Spinal cord (tissue), 10 donors: Measurements from ENCODE around the gene MSH3. TPM values are rescaled to one million over a fixed set of nuclear protein-coding genes. Genes with fewer than 3 reads are reported as not detected.
"Not testable (repeated sequence)": the region's sequence is repeated elsewhere in the genome, so short reads cannot be mapped to it uniquely, and the experiment has no call there.

Experiments used
- DNase-seq, 6 donors: peaks; one replicate each; pipeline versions ENCODE4 v3.0.0 to v3.0.0-alpha.2; 2013 to 2015; ENCODE audit warnings: low spot score in 6 of 6, low read depth in 4 of 6
- H3K27ac ChIP-seq: one replicate; pipeline ENCODE4 v1.5.1; 2013; ENCODE audit warnings: low read depth, low read length, control low read depth
- H3K27me3 ChIP-seq: one replicate; pipeline ENCODE4 v1.6.1; 2013; ENCODE audit warnings: low read length; ENCODE audit not compliant: control insufficient read depth, insufficient read depth
- H3K36me3 ChIP-seq: one replicate; pipeline ENCODE4 v1.6.1; 2013; ENCODE audit warnings: low read length; ENCODE audit not compliant: control insufficient read depth, insufficient read depth
- H3K4me1 ChIP-seq: one replicate; pipeline ENCODE4 v1.6.1; 2013; ENCODE audit warnings: low read length; ENCODE audit not compliant: control insufficient read depth, insufficient read depth
- H3K4me3 ChIP-seq: one replicate; pipeline ENCODE4 v1.5.1; 2013; ENCODE audit warnings: low read depth, low read length, control low read depth
- H3K9me3 ChIP-seq: one replicate; pipeline ENCODE4 v1.6.1; 2013; ENCODE audit warnings: low read length; ENCODE audit not compliant: control insufficient read depth, insufficient read depth
- WGBS: methylation state at CpG from one replicate; pipeline ENCODE4 v1.1.5; 2013; ENCODE audit warnings: missing lambda C conversion rate; ENCODE audit not compliant: insufficient coverage; 5-methylcytosine and 5-hydroxymethylcytosine counted together
- polyA plus RNA-seq, 2 donors: library from polyadenylated mRNA; unstranded; fragments of 120-200 nt; gene quantifications; one replicate each; pipeline ENCODE4 v1.2.1, GENCODE V29; 2013; ENCODE audit not compliant: insufficient read length in 2 of 2
- total RNA-seq, 2 donors: library from RNA; depleted of rRNA in 1 of 2; stranded (reverse); fragments of 120-200 nt in 1 of 2; fragments of >200 nt in 1 of 2; gene quantifications; one replicate each; pipeline versions ENCODE4 v1.2.3 to v1.2.4, GENCODE V29; 2013 to 2014
- donor health status: healthy.

The MSH3 gene
- total and polyA plus RNA-seq, 4 donors = 9.4 to 29.0 (median 15.9) TPM

- no peak for DNase-seq
- 100% methylated on average over 1 of the region's 4 CpGs for WGBS
- H3K4me3 ChIP-seq = no peak overlapping the region
- H3K36me3 ChIP-seq = peaks cover 3% of the 10 kb centered on the region
- no peaks in the 10 kb centered on the region for H3K9me3 ChIP-seq
- H3K27me3 ChIP-seq = no peaks in the 10 kb centered on the region
- H3K4me1 ChIP-seq = no peaks in the 10 kb centered on the region
- H3K27ac ChIP-seq = no peak overlapping the region
Measured at GRCh38 chr5:80777347-80778287, 123.2 kb downstream of the MSH3 start.

- no peaks in the 10 kb centered on the region for H3K9me3 ChIP-seq
- no peak overlapping the region for H3K4me3 ChIP-seq
- H3K27ac ChIP-seq = no peak overlapping the region
- no peak for DNase-seq
- H3K36me3 ChIP-seq = peaks cover 3% of the 10 kb centered on the region
- no peaks in the 10 kb centered on the region for H3K4me1 ChIP-seq
- no peaks in the 10 kb centered on the region for H3K27me3 ChIP-seq
- no CpG with 5 or more reads among the region's 2 CpGs for WGBS
Measured at GRCh38 chr5:80780024-80780423, 125.6 kb downstream of the MSH3 start.

- H3K27me3 ChIP-seq = no peaks in the 10 kb centered on the region
- peaks cover 3% of the 10 kb centered on the region for H3K36me3 ChIP-seq
- H3K4me3 ChIP-seq = no peak overlapping the region
- H3K27ac ChIP-seq = no peak overlapping the region
- H3K9me3 ChIP-seq = no peaks in the 10 kb centered on the region
- 83% methylated on average over 5 of the region's 8 CpGs for WGBS
- H3K4me1 ChIP-seq = no peaks in the 10 kb centered on the region
- DNase-seq = no peak
Measured at GRCh38 chr5:80780761-80781285, 126.4 kb downstream of the MSH3 start.

GRCh38 chr5:80781356-80781755 lies 126.9 kb downstream of the MSH3 start:
- DNase-seq = no peak
- no peaks in the 10 kb centered on the region for H3K4me1 ChIP-seq
- H3K27me3 ChIP-seq = no peaks in the 10 kb centered on the region
- H3K9me3 ChIP-seq = no peaks in the 10 kb centered on the region
- no peak overlapping the region for H3K27ac ChIP-seq
- peaks cover 3% of the 10 kb centered on the region for H3K36me3 ChIP-seq
- no CpG with 5 or more reads among the region's 1 CpG for WGBS
- H3K4me3 ChIP-seq = no peak overlapping the region

GRCh38 chr5:80782626-80783025 lies 128.2 kb downstream of the MSH3 start:
- H3K27me3 ChIP-seq = no peaks in the 10 kb centered on the region
- DNase-seq = no peak
- H3K4me1 ChIP-seq = no peaks in the 10 kb centered on the region

GRCh38 chr5:80783751-80784150 lies 129.3 kb downstream of the MSH3 start:
- not testable (repeated sequence) for H3K27me3 ChIP-seq, DNase-seq, H3K36me3 ChIP-seq, H3K4me3 ChIP-seq, H3K27ac ChIP-seq, H3K9me3 ChIP-seq, H3K4me1 ChIP-seq
- WGBS = 94% methylated on average over 5 of the region's 8 CpGs

More at GRCh38 chr5:80782626-80783025, 128.2 kb downstream of the MSH3 start:
- no peak overlapping the region for H3K27ac ChIP-seq
- H3K36me3 ChIP-seq = peaks cover 3% of the 10 kb centered on the region
- no peaks in the 10 kb centered on the region for H3K9me3 ChIP-seq
- no peak overlapping the region for H3K4me3 ChIP-seq

GRCh38 chr5:80784451-80784850 lies 130.0 kb downstream of the MSH3 start:
- WGBS = no CpG with 5 or more reads among the region's 4 CpGs
- DNase-seq = no peak
- H3K27me3 ChIP-seq = no peaks in the 10 kb centered on the region
- H3K4me3 ChIP-seq = no peak overlapping the region
- no peak overlapping the region for H3K27ac ChIP-seq
- no peaks in the 10 kb centered on the region for H3K9me3 ChIP-seq
- H3K4me1 ChIP-seq = no peaks in the 10 kb centered on the region
- peaks cover 3% of the 10 kb centered on the region for H3K36me3 ChIP-seq

GRCh38 chr5:80789319-80790016 lies 135.0 kb downstream of the MSH3 start:
- not testable (repeated sequence) for H3K4me1 ChIP-seq, H3K36me3 ChIP-seq, DNase-seq, H3K9me3 ChIP-seq, H3K27ac ChIP-seq, H3K27me3 ChIP-seq, H3K4me3 ChIP-seq
- 100% methylated on average over 3 of the region's 7 CpGs for WGBS

GRCh38 chr5:80790698-80791097 lies 136.2 kb downstream of the MSH3 start:
- 100% methylated on average over 1 of the region's 3 CpGs for WGBS
- Histone ChIP-seq H3K36me3 (no peaks in the 10 kb centered on the region), H3K27ac (no peak overlapping the region), H3K4me1 (no peaks in the 10 kb centered on the region), H3K4me3 (no peak overlapping the region), H3K9me3 (no peaks in the 10 kb centered on the region), H3K27me3 (no peaks in the 10 kb centered on the region)
- no peak for DNase-seq
